Measurements from ENCODE around the gene HLA-A. TPM values are rescaled to one million over a fixed set of nuclear protein-coding genes. Genes with fewer than 3 reads are reported as not detected.

Gene HLA-A
- total and polyA plus RNA-seq, 2 of the 13 experiments (the other 11 are each of a cell fraction or from before 2014, with no cell fraction given), result 345 to 527 TPM

- TF ChIP-seq CREB1 (IDR thresholded peaks at IDR 0.05) (no peak), CREB1 (CRISPR knock-in tag; IDR thresholded peaks at IDR 0.05) (peak; percentile 46), MEIS2 (CRISPR knock-in tag; IDR thresholded peaks at IDR 0.05) (peak; percentile 61; the same call in 1 of the 2 replicates), DMTF1 (CRISPR knock-in tag; IDR thresholded peaks at IDR 0.05) (no peak), ZNF879 (CRISPR knock-in tag; IDR thresholded peaks at IDR 0.05) (no peak), ZNF883 (CRISPR knock-in tag; IDR thresholded peaks at IDR 0.05; ENCODE audit: not compliant biosample characterization) (no peak), ZBTB14 (CRISPR knock-in tag; IDR thresholded peaks at IDR 0.05) (no peak), XBP1 (CRISPR knock-in tag; IDR thresholded peaks at IDR 0.05) (no peak), ZNF772 (CRISPR knock-in tag; IDR thresholded peaks at IDR 0.05) (no peak), ZNF280B (CRISPR knock-in tag; IDR thresholded peaks at IDR 0.05; ENCODE audit: borderline replicate concordance) (no peak), ZNF570 (CRISPR knock-in tag; IDR thresholded peaks at IDR 0.05; ENCODE audit: borderline replicate concordance) (no peak), NCOA2 (CRISPR knock-in tag; IDR thresholded peaks at IDR 0.05) (peak; percentile 48), SAP130 (CRISPR knock-in tag; IDR thresholded peaks at IDR 0.05; ENCODE audit: low read depth) (peak; percentile 81), HHEX (CRISPR knock-in tag; IDR thresholded peaks at IDR 0.05) (no peak), BRD4 (CRISPR knock-in tag; IDR thresholded peaks at IDR 0.05) (0 out of 2 replicates have a peak, but pooled peaks have one; percentile 50), ARID3A (IDR thresholded peaks at IDR 0.05; ENCODE audit: low read depth, low read length) (peak; percentile 25; the same call in 1 of the 2 replicates), AKAP8 (CRISPR knock-in tag; IDR thresholded peaks at IDR 0.05) (no peak), ZNF367 (CRISPR knock-in tag; IDR thresholded peaks at IDR 0.05; ENCODE audit: borderline replicate concordance) (no peak), RBFOX2 (IDR thresholded peaks at IDR 0.05; ENCODE audit: low read depth, low read length) (peak; percentile 17), NFE2L1 (CRISPR knock-in tag; IDR thresholded peaks at IDR 0.05; ENCODE audit: borderline replicate concordance) (no peak), FOXK1 (CRISPR knock-in tag; IDR thresholded peaks at IDR 0.05; ENCODE audit: borderline replicate concordance, low read depth) (peak; percentile 39; the same call in 1 of the 2 replicates)
These were observed 23.7 kb downstream of the HLA-A start (continued) for GRCh38 chr6:29965873-29966601.

Data from HepG2 (cell line).